GM18526 (cell line): ENCODE data around the gene NLRC5.

Source experiments
- POLR2A ChIP-seq: IDR thresholded peaks from 3 replicates; pipeline ENCODE4 v1.6.1; 2011; ENCODE audit not compliant: insufficient read length; ENCODE audit errors: extremely low read depth

The NLRC5 gene

GRCh38 chr16:57058291-57058861, 69.0 kb downstream of the NLRC5 start:
- TF ChIP-seq POLR2A: no peak

GRCh38 chr16:57060323-57061083, 71.1 kb downstream of the NLRC5 start:
- no peak for TF ChIP-seq POLR2A

GRCh38 chr16:57061084-57061905, 71.9 kb downstream of the NLRC5 start:
- no peak for TF ChIP-seq POLR2A

GRCh38 chr16:57062329-57062728, 73.0 kb downstream of the NLRC5 start:
- TF ChIP-seq POLR2A: no peak

GRCh38 chr16:57064995-57065394, 75.6 kb downstream of the NLRC5 start:
- no peak for TF ChIP-seq POLR2A

- no peak for TF ChIP-seq POLR2A
These were observed 77.3 kb downstream of the NLRC5 start for GRCh38 chr16:57066625-57067024.

GRCh38 chr16:57067347-57067746, 78.0 kb downstream of the NLRC5 start:
- no peak for TF ChIP-seq POLR2A

- TF ChIP-seq POLR2A: no peak
These were observed 79.7 kb downstream of the NLRC5 start for GRCh38 chr16:57069053-57069452.

GRCh38 chr16:57069635-57070370, 80.4 kb downstream of the NLRC5 start:
- no peak for TF ChIP-seq POLR2A

GRCh38 chr16:57070424-57070823, 81.1 kb downstream of the NLRC5 start:
- no peak for TF ChIP-seq POLR2A

GRCh38 chr16:57071831-57072582, 82.7 kb downstream of the NLRC5 start:
- TF ChIP-seq POLR2A: no peak

GRCh38 chr16:57072616-57073275, 83.4 kb downstream of the NLRC5 start:
- no peak for TF ChIP-seq POLR2A

GRCh38 chr16:57077714-57078113, 88.4 kb downstream of the NLRC5 start:
- no peak for TF ChIP-seq POLR2A

GRCh38 chr16:57081744-57082143, 92.4 kb downstream of the NLRC5 start:
- no peak for TF ChIP-seq POLR2A
